HCT116 (cell line): ENCODE measurements around the gene CNTF. TPM values are rescaled to one million over a fixed set of nuclear protein-coding genes. Genes with fewer than 3 reads are reported as not detected.
A peak's percentile ranks its signal among the peaks of the same experiment; 100 is the strongest.

Experiments
- ATAC-seq: fragments of 200-7000 bp; cut with Tn5 transposase; 2 replicates; pipeline ENCODE4 v1.9.1; 2020; ENCODE audit warnings: mild to moderate bottlenecking, moderate library complexity
- BruUV-seq: library from RNA; stranded (reverse); fragments of 400-500 nt; replicated peaks from 2 replicates; lab custom pipeline; 2021; lab: Mats Ljungman, UMichigan
- CTCF ChIA-PET: fragments of 300-600 bp; sonication (Branson Sonifier 250); formaldehyde crosslinking; loops from one replicate; lab custom pipeline; 2021; ENCODE audit warnings: antibody characterized with exemption; lab: Charles Lee
- POLR2A ChIA-PET: fragments of 300-600, 350-600 bp; sonication (Branson Sonifier 250); formaldehyde crosslinking; loops from one replicate; lab custom pipeline; 2021; ENCODE audit warnings: antibody characterized with exemption; lab: Charles Lee
- RAD21 ChIA-PET, 2 experiments: fragments of 300-600 bp; sonication (Branson Sonifier 250); formaldehyde crosslinking; loops; one replicate each; lab custom pipeline; 2023; ENCODE audit warnings: low total read pairs in 2 of 2; ENCODE audit not compliant: uncharacterized antibody in 2 of 2, unreplicated experiment in 2 of 2, low non-redundant PET in 1 of 2; lab: Charles Lee
- DNase-seq: peaks from one replicate; pipeline ENCODE4 v3.0.0-alpha.2; 2010; ENCODE audit warnings: low read depth, low spot score
- H2AFZ ChIP-seq: fragments of 200-600 bp; shearing (Covaris generic), sonication (generic); 2 replicates; pipeline ENCODE4 v1.6.1; 2017; ENCODE audit warnings: low read depth, mixed run types, mixed read lengths, antibody characterized with exemption, low read length; ENCODE audit not compliant: poor library complexity, severe bottlenecking
- H3K27ac ChIP-seq: 2 replicates; pipeline ENCODE4 v1.5.1; 2012; ENCODE audit warnings: low read depth, low read length
- H3K27me3 ChIP-seq: fragments of 200-600 bp; sonication (generic); 2 replicates; pipeline ENCODE4 v1.6.1; 2016; ENCODE audit warnings: mixed run types, low read length, mixed read lengths; ENCODE audit not compliant: insufficient read depth
- H3K36me3 ChIP-seq, 2 experiments: fragments of 200-500 bp in 1 of 2; fragments of 200-600 bp in 1 of 2; sonication (Bioruptor generic) in 1 of 2; sonication (generic) in 1 of 2; 2 replicates each; pipeline versions ENCODE4 v1.5.1 to v1.6.1; 2014 to 2016; ENCODE audit warnings: low read length in 2 of 2, inconsistent platforms in 1 of 2, mixed read lengths in 1 of 2, mixed run types in 1 of 2; ENCODE audit not compliant: insufficient read depth in 2 of 2, control insufficient read depth in 1 of 2
- H3K4me1 ChIP-seq, 2 experiments: fragments of 200-600 bp in 1 of 2; sonication (generic) in 1 of 2; 2 replicates each; pipeline versions ENCODE4 v1.5.1 to v1.6.1; 2012 to 2017; ENCODE audit warnings: low read length in 2 of 2, inconsistent platforms in 1 of 2, mild to moderate bottlenecking in 1 of 2, mixed read lengths in 1 of 2, mixed run types in 1 of 2, moderate library complexity in 1 of 2; ENCODE audit not compliant: insufficient read depth in 2 of 2, control insufficient read depth in 1 of 2
- H3K4me2 ChIP-seq: fragments of 200-600 bp; sonication (generic); 2 replicates; pipeline ENCODE4 v1.6.1; 2017; ENCODE audit warnings: mixed run types, low read length, mixed read lengths
- H3K4me3 ChIP-seq, 2 experiments: fragments of 200-600 bp in 1 of 2; sonication (generic) in 1 of 2; replicated peaks in 1 of 2; 2 replicates each; pipeline ENCODE4 v1.5.1; 2011 to 2016; ENCODE audit warnings: low read length in 2 of 2, control low read depth in 1 of 2, low read depth in 1 of 2, mild to moderate bottlenecking in 1 of 2, mixed read lengths in 1 of 2, mixed run types in 1 of 2
- H3K79me2 ChIP-seq: fragments of 200-600 bp; sonication (generic); 2 replicates; pipeline ENCODE4 v1.6.1; 2017; ENCODE audit warnings: mild to moderate bottlenecking, mixed run types, low read length, moderate library complexity, mixed read lengths; ENCODE audit not compliant: insufficient read depth
- H3K9ac ChIP-seq: fragments of 200-600 bp; sonication (generic); 2 replicates; pipeline ENCODE4 v1.6.1; 2016; ENCODE audit warnings: low read length, mixed read lengths
- H3K9me2 ChIP-seq: fragments of 200-600 bp; sonication (generic), shearing (Covaris generic); 2 replicates; pipeline ENCODE4 v1.6.1; 2017; ENCODE audit warnings: mixed run types, mild to moderate bottlenecking, moderate library complexity; ENCODE audit not compliant: insufficient read depth
- H3K9me3 ChIP-seq, 2 experiments: fragments of 200-500 bp in 1 of 2; fragments of 200-600 bp in 1 of 2; sonication (Bioruptor generic) in 1 of 2; sonication (generic) in 1 of 2; 2 replicates each; pipeline ENCODE4 v1.6.1; 2014 to 2017; ENCODE audit warnings: low read length in 2 of 2, mixed read lengths in 2 of 2, inconsistent platforms in 1 of 2, low read depth in 1 of 2, mild to moderate bottlenecking in 1 of 2, mixed run types in 1 of 2, moderate library complexity in 1 of 2; ENCODE audit not compliant: control insufficient read depth in 1 of 2, insufficient read depth in 1 of 2
- H4K20me1 ChIP-seq: fragments of 200-600 bp; sonication (generic), shearing (Covaris generic); 2 replicates; pipeline ENCODE4 v1.6.1; 2017; ENCODE audit warnings: mixed run types, mild to moderate bottlenecking, moderate library complexity; ENCODE audit not compliant: insufficient read depth
- CBX3 ChIP-seq: IDR thresholded peaks from 2 replicates; pipeline ENCODE4 v1.6.1; 2012; ENCODE audit warnings: low read depth
- EGR1 ChIP-seq: IDR thresholded peaks from 2 replicates; pipeline ENCODE4 v1.6.1; 2012; ENCODE audit warnings: low read depth
- ELF1 ChIP-seq: IDR thresholded peaks from 2 replicates; pipeline ENCODE4 v1.6.1; 2012; ENCODE audit warnings: low read depth, borderline replicate concordance
- EZH2 ChIP-seq: fragments of 200-600 bp; sonication (generic); IDR thresholded peaks from 2 replicates; pipeline ENCODE4 v1.6.1; 2017; ENCODE audit warnings: antibody characterized with exemption, mixed run types
- FOSL1 ChIP-seq: IDR thresholded peaks from 2 replicates; pipeline ENCODE4 v1.6.1; 2012; ENCODE audit warnings: low read depth
- JUND ChIP-seq: IDR thresholded peaks from 2 replicates; pipeline ENCODE4 v1.6.1; 2012
- POLR2A ChIP-seq: IDR thresholded peaks from 2 replicates; pipeline ENCODE4 v1.7.0; 2011; ENCODE audit warnings: borderline replicate concordance; ENCODE audit not compliant: insufficient read depth, insufficient read length; ENCODE audit errors: extremely low read depth
- POLR2AphosphoS5 ChIP-seq: IDR thresholded peaks from 2 replicates; pipeline ENCODE4 v1.6.1; 2011; ENCODE audit warnings: mild to moderate bottlenecking, low read depth, low read length, moderate library complexity
- RAD21 ChIP-seq: IDR thresholded peaks from 2 replicates; pipeline ENCODE4 v1.6.1; 2012; ENCODE audit warnings: low read depth, mild to moderate bottlenecking
- SIN3A ChIP-seq: IDR thresholded peaks from 2 replicates; pipeline ENCODE4 v1.6.1; 2012; ENCODE audit warnings: low read depth
- SP1 ChIP-seq: IDR thresholded peaks from 2 replicates; pipeline ENCODE4 v1.6.1; 2012; ENCODE audit warnings: low read depth
- SRF ChIP-seq: IDR thresholded peaks from 2 replicates; pipeline ENCODE4 v1.6.1; 2012; ENCODE audit warnings: low read depth
- TCF7L2 ChIP-seq: IDR thresholded peaks from 2 replicates; pipeline ENCODE4 v1.7.0; 2011; ENCODE audit warnings: borderline replicate concordance, inconsistent platforms; ENCODE audit not compliant: insufficient read depth, insufficient read length; ENCODE audit errors: extremely low read depth
- ZFX ChIP-seq: fragments of 450-650 bp; IDR thresholded peaks from 2 replicates; pipeline ENCODE4 v1.6.1; 2017
- ZNF274 ChIP-seq: fragments of 200-500 bp; sonication (Bioruptor generic); IDR thresholded peaks from 2 replicates; pipeline ENCODE4 v1.6.1; 2014; ENCODE audit warnings: mild to moderate bottlenecking, low read depth, low read length, inconsistent platforms
- intact Hi-C: fragments of 100-400 bp; cut with micrococcal nuclease; formaldehyde crosslinking; loops from 2 replicates; pipeline ENCODE4 v1.10.0; 2022
- total RNA-seq: library from RNA; stranded (reverse); gene quantifications from one replicate; pipeline ENCODE4 v1.2.1, GENCODE V29; 2021; ENCODE audit not compliant: unreplicated experiment
- TF ChIP-seq, protein P1 (sequence below): IDR thresholded peaks from 2 replicates; pipeline ENCODE4 v1.6.1; 2012
- TF ChIP-seq, protein P2 (sequence below): IDR thresholded peaks from 2 replicates; pipeline ENCODE4 v1.6.1; 2012

Gene CNTF
- total RNA-seq, 1 experiment from 2014 or later, result 2.3 TPM

DNA sequence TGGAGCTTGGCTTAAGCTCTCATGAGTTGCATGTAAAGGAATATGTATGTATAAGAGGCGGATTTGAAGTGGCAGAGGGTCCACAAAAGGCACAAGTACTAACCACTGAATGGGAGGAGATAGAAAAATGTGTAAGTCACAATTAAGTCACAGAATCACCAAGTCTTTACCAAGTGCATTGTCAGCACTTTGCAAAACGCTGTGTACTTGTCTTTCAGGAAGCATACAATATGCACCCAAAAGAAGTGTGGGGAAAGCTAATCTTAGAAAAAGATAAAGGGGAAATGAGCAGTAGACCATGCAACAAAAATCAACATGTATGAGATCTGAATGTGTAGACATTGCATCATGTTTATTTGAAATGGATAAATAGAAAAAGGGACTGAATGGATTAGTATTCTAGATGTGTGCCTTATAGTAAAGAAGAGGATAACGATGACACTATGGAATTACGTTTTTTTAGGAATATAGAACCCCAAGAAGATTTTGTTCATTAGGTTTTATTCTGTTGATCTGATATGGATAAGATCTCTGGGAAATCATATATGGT is 4.5 kb downstream of the CNTF start:
- H3K4me3 ChIP-seq, result no peak overlapping the region
- H3K4me2 ChIP-seq, result peak overlapping the region; percentile 41; the same call in 1 of the 2 replicates
- H3K9me3 ChIP-seq, result no peaks in the 10 kb centered on the region
- no peaks in the 10 kb centered on the region for H3K27me3 ChIP-seq
- RAD21 ChIA-PET, result no interaction called here
- no peaks in the 10 kb centered on the region for H3K79me2 ChIP-seq
- H3K4me1 ChIP-seq, result peaks cover 8 to 25% of the 10 kb centered on the region in 2 experiments
- CTCF ChIA-PET, result interaction anchor here (2.1 kb wide), 1 partner anchor 9 kb away, joined by 5 read pairs; no protein-coding TSS in a partner anchor
- H2AFZ ChIP-seq, result no peak overlapping the region
- TF ChIP-seq TCF7L2, result no peak
- no peak for TF ChIP-seq SP1
- TF ChIP-seq ZNF274, result no peak
- no peak for TF ChIP-seq SIN3A
- no peak for TF ChIP-seq JUND
- no peak for TF ChIP-seq CBX3
- TF ChIP-seq EGR1, result no peak
- no peak for TF ChIP-seq POLR2AphosphoS5
- no peak for TF ChIP-seq RAD21
- TF ChIP-seq, protein P1, sequence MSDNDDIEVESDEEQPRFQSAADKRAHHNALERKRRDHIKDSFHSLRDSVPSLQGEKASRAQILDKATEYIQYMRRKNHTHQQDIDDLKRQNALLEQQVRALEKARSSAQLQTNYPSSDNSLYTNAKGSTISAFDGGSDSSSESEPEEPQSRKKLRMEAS, result no peak
- no peak for TF ChIP-seq EZH2
- TF ChIP-seq, protein P2, sequence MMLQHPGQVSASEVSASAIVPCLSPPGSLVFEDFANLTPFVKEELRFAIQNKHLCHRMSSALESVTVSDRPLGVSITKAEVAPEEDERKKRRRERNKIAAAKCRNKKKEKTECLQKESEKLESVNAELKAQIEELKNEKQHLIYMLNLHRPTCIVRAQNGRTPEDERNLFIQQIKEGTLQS, result no peak
- TF ChIP-seq POLR2A, result no peak
- no peak for TF ChIP-seq FOSL1
- TF ChIP-seq ELF1, result no peak
- no peak for TF ChIP-seq SRF
- no peak for TF ChIP-seq ZFX
- no peaks in the 10 kb centered on the region for H4K20me1 ChIP-seq
- peak overlapping the region; percentile 50; the same call in 1 of the 2 replicates for H3K27ac ChIP-seq
- no peak for DNase-seq
- H3K9ac ChIP-seq, result no peak overlapping the region
- H3K36me3 ChIP-seq, result peaks cover 13 to 32% of the 10 kb centered on the region in 2 experiments; a peak in 2 of 4 replicates
- no peaks in the 10 kb centered on the region for H3K9me2 ChIP-seq
- no TSS peak for BruUV-seq
- POLR2A ChIA-PET, result interaction anchor here (0.7 kb wide), 1 partner anchor 23 kb away, joined by 4 read pairs; no protein-coding TSS in a partner anchor
- no peak for ATAC-seq
- intact Hi-C loops, result no loop called here
